GM12872 (cell line): ENCODE data around the gene PNMA1.

ENCODE experiments used
- TF ChIP-seq, protein P1 (sequence below): IDR thresholded peaks from 3 replicates; pipeline ENCODE4 v1.5.1; 2011; ENCODE audit warnings: low read depth, mild to moderate bottlenecking, low read length, moderate library complexity; ENCODE audit not compliant: insufficient read depth

Gene PNMA1

DNA sequence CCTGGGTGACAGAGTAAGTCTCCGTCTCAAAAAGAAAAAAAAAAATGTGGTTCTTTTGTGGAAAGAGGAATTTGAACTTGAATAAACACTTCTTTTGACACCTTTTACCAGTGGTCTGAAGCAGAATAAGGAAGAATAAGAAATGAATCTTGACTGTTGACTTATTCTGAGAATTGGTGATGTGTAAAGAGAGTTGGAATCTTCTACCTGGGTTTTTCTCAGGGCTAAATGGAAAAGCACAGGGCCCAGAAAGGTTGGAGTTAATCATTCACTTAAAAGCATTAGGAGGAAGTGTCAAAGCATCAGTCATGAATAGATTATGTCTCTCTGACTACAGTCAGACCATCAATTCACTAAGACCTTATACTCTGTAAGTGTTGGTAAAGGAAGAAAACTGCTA lies 13.9 kb downstream of the PNMA1 start:
- TF ChIP-seq, protein P1, sequence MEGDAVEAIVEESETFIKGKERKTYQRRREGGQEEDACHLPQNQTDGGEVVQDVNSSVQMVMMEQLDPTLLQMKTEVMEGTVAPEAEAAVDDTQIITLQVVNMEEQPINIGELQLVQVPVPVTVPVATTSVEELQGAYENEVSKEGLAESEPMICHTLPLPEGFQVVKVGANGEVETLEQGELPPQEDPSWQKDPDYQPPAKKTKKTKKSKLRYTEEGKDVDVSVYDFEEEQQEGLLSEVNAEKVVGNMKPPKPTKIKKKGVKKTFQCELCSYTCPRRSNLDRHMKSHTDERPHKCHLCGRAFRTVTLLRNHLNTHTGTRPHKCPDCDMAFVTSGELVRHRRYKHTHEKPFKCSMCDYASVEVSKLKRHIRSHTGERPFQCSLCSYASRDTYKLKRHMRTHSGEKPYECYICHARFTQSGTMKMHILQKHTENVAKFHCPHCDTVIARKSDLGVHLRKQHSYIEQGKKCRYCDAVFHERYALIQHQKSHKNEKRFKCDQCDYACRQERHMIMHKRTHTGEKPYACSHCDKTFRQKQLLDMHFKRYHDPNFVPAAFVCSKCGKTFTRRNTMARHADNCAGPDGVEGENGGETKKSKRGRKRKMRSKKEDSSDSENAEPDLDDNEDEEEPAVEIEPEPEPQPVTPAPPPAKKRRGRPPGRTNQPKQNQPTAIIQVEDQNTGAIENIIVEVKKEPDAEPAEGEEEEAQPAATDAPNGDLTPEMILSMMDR = no peak

DNA sequence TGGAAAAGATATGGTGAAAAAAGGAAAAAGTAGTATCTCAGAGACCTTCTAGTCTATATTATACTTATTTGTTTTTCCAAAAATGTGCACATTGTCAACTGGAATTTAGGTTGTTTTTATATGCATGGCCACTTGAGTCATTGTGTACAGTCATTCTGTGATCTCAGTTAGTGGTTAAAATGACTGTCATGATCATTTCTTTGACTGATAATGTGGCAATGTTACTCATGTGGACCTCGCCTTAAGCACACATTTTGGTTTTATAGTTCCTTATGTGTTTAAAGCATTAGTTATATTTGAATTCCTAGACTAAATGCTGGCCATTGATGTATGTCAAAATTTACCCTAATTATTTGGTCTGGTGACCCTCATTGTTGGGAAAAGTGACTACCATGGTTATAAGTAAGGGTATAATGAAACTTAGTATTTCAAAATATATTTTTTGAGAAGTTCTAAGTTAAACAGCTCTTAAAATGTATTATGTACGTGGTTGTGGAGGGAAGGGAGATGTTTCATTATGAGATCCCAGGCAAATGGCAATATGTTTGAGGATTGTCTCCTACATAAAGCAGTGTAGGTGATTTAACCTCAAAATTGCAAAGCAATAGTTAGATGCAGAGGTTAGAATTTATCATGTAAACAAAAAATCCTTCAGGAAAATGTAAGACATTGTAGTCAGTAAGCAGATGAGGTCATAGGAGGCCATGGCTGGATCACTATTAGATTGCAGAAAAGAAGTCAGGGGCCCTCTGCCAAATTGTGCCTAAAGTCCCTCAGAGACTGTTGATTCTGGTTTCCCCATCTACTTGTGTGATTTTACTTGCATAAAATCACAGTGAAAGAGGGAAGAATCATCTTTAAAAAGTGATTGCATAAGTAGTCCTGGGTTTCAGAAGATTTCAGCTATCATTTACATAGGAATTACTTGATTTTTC lies 17.5 kb downstream of the PNMA1 start:
- TF ChIP-seq, protein P1 = no peak

DNA sequence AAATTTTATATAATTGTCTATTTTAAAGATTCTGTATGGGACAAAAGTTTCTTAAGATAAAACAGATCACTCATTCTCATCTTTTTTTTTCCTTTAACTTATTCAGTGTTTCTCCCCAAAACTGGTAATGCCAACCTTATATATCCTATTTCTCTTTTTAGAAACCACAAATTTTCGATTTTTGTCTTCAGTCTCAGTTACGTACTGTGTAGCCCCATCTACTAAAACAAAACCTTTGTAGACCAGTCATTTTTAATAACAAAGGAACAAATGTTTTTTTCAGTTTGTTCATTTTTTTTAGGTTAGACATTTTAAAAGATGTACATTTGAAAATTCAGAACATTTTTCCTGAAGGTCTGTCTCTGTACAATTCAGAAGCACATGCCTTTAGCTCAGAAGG lies 18.2 kb downstream of the PNMA1 start:
- TF ChIP-seq, protein P1 = no peak

DNA sequence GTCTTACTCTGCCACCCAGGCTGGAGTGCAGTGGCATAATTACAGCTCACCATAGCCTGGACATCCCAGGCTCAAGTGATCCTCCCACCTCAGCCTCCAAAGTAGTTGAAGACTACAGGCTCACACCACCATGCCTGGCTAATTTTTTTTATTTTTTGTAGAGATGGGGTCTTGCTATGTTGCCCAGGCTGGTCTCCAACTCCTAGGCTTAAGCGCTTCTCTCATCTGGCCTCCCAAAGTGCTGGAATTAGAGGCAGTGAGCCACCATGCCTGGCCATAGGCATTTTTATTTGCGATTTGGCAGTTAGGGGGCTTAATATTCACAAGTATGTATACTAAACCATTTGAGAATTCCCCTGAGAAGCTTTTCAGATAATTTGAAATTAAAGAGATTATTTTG lies 19.1 kb downstream of the PNMA1 start:
- TF ChIP-seq, protein P1 = no peak

DNA sequence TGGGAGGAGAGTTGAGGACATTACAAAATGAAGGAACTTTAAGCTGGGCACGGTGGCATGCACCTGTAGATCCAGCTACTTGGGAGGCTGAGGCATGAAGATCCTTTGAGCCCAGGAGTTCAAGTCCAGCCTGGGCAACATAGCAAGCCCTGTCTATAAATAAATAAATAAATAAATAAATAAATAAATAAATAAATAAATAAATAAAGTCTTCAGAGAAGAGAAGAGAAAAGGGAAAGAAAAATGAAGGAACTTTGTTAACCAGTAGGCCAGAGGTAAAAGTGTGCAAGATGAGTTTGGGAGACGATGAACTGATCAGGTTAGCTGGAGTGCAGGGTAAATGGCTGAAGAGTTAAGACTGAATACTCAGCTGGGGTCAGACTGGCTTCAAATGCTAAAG lies 20.1 kb downstream of the PNMA1 start:
- TF ChIP-seq, protein P1 = no peak

DNA sequence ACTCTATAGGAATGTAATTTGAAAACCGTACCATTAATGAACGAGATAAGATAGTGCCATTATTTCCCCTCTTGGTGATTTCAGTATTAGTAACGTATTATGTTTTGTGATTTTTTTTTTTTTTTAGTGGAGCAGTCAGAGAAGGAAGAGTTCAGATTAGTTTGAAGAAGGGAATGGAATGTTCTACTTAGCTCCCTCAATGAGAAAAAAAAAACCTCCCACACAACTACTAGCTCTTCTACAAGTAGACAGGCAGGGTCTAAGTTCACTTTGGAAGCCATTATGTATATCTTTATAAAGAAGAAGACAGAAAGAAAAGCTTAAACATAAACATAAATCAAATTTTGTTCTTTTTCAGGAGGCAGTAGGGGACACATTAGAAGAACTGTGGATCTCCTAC lies 27.3 kb downstream of the PNMA1 start:
- TF ChIP-seq, protein P1 = no peak

DNA sequence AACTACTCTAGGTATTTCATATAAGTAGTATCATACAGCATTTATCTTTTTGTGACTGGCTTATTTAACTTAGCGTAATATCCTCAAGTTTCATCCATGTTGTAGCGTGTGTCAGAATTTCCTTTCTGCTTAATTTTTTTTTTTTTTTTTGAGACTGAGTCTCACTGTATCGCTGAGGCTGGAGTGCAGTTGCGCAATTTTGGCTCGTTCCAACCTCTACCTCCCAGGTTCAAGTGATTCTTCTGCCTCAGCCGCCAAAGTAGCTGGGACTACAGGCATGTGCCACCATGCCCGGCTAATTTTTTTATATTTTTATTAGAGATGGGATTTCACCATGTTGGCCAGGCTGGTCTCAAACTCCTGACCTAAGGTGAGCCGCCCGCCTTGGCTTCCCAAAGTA lies 28.9 kb downstream of the PNMA1 start:
- TF ChIP-seq, protein P1 = no peak
